ENCODE measurements around the gene MBTD1.
"Not testable (repeated sequence)": the region's sequence is repeated elsewhere in the genome, so short reads cannot be mapped to it uniquely, and the experiment has no call there.

The MBTD1 gene

GRCh38 chr17:51189162-51189561 is 70.7 kb downstream of the MBTD1 start:
- H3K9me3 Mint-ChIP-seq: no peaks in the 10 kb centered on the region
- no peak for DNase-seq
- peaks cover 2% of the 10 kb centered on the region for H3K4me1 Mint-ChIP-seq (ENCODE audit: low read depth)
- peak overlapping the region; percentile 76 for H3K27ac Mint-ChIP-seq
- H3K4me3 Mint-ChIP-seq: no peak overlapping the region
- H3K36me3 Mint-ChIP-seq (ENCODE audit: low read depth): peaks cover 83% of the 10 kb centered on the region
- H3K27me3 Mint-ChIP-seq: no peaks in the 10 kb centered on the region

- H3K4me1 Mint-ChIP-seq (ENCODE audit: low read depth): peaks cover 2% of the 10 kb centered on the region
- H3K27me3 Mint-ChIP-seq: no peaks in the 10 kb centered on the region
- H3K9me3 Mint-ChIP-seq: no peaks in the 10 kb centered on the region
- peaks cover 84% of the 10 kb centered on the region for H3K36me3 Mint-ChIP-seq (ENCODE audit: low read depth)
- H3K27ac Mint-ChIP-seq: peak overlapping the region; percentile 42
- H3K4me3 Mint-ChIP-seq: no peak overlapping the region
- no peak for DNase-seq
These were observed 71.5 kb downstream of the MBTD1 start for GRCh38 chr17:51188271-51188833.

- Mint-ChIP-seq H3K9me3 (no peaks in the 10 kb centered on the region), H3K4me1 (ENCODE audit: low read depth) (peaks cover 2% of the 10 kb centered on the region), H3K4me3 (no peak overlapping the region), H3K36me3 (ENCODE audit: low read depth) (peaks cover 86% of the 10 kb centered on the region), H3K27ac (peak overlapping the region; percentile 20), H3K27me3 (no peaks in the 10 kb centered on the region)
- no peak for DNase-seq
These were observed 74.0 kb downstream of the MBTD1 start for GRCh38 chr17:51185763-51186332.

GRCh38 chr17:51184124-51184523 is 75.7 kb downstream of the MBTD1 start:
- no peak overlapping the region for H3K4me3 Mint-ChIP-seq
- no peaks in the 10 kb centered on the region for H3K4me1 Mint-ChIP-seq (ENCODE audit: low read depth)
- DNase-seq: no peak
- no peaks in the 10 kb centered on the region for H3K27me3 Mint-ChIP-seq
- no peaks in the 10 kb centered on the region for H3K9me3 Mint-ChIP-seq
- H3K36me3 Mint-ChIP-seq (ENCODE audit: low read depth): peaks cover 80% of the 10 kb centered on the region
- H3K27ac Mint-ChIP-seq: peak overlapping the region; percentile 50

GRCh38 chr17:51180486-51180885 is 79.4 kb downstream of the MBTD1 start:
- Mint-ChIP-seq H3K27ac (peak overlapping the region; percentile 20), H3K4me1 (ENCODE audit: low read depth) (no peaks in the 10 kb centered on the region), H3K36me3 (ENCODE audit: low read depth) (peaks cover 80% of the 10 kb centered on the region), H3K4me3 (no peak overlapping the region), H3K9me3 (no peaks in the 10 kb centered on the region), H3K27me3 (no peaks in the 10 kb centered on the region)
- no peak for DNase-seq

- H3K4me3 Mint-ChIP-seq, H3K27ac Mint-ChIP-seq, H3K9me3 Mint-ChIP-seq, H3K27me3 Mint-ChIP-seq, DNase-seq: not testable (repeated sequence)
- H3K36me3 Mint-ChIP-seq (ENCODE audit: low read depth): peaks cover 90% of the 10 kb centered on the region
- H3K4me1 Mint-ChIP-seq (ENCODE audit: low read depth): peaks cover 27% of the 10 kb centered on the region
These were observed 87.8 kb downstream of the MBTD1 start for GRCh38 chr17:51172030-51172429.

GRCh38 chr17:51170736-51171135 is 89.1 kb downstream of the MBTD1 start:
- Mint-ChIP-seq H3K4me1 (ENCODE audit: low read depth) (peaks cover 30% of the 10 kb centered on the region), H3K9me3 (no peaks in the 10 kb centered on the region), H3K4me3 (no peak overlapping the region), H3K36me3 (ENCODE audit: low read depth) (peaks cover 89% of the 10 kb centered on the region), H3K27me3 (no peaks in the 10 kb centered on the region), H3K27ac (no peak overlapping the region)
- no peak for DNase-seq

GRCh38 chr17:51169340-51169739 is 90.5 kb downstream of the MBTD1 start:
- Mint-ChIP-seq H3K27me3 (no peaks in the 10 kb centered on the region), H3K4me1 (ENCODE audit: low read depth) (peaks cover 41% of the 10 kb centered on the region), H3K4me3 (peak overlapping the region; percentile 90), H3K36me3 (ENCODE audit: low read depth) (peaks cover 90% of the 10 kb centered on the region), H3K9me3 (no peaks in the 10 kb centered on the region), H3K27ac (peak overlapping the region; percentile 96)
- no peak for DNase-seq

- Mint-ChIP-seq H3K4me3 (peak overlapping the region; percentile 90), H3K27me3 (no peaks in the 10 kb centered on the region), H3K27ac (peak overlapping the region; percentile 96), H3K9me3 (no peaks in the 10 kb centered on the region), H3K36me3 (ENCODE audit: low read depth) (peaks cover 89% of the 10 kb centered on the region), H3K4me1 (ENCODE audit: low read depth) (peaks cover 43% of the 10 kb centered on the region)
- DNase-seq: peak; percentile 87
These were observed 92.6 kb downstream of the MBTD1 start for GRCh38 chr17:51166987-51167931.

GRCh38 chr17:51166198-51166986 is 93.5 kb downstream of the MBTD1 start, which contains the start of gene NME2:
TSS of gene NME2 (plus strand) at chr17:51166411. CDS start at chr17:51166831, 420 bp downstream.
- H3K36me3 Mint-ChIP-seq (ENCODE audit: low read depth): peaks cover 89% of the 10 kb centered on the region
- peaks cover 43% of the 10 kb centered on the region for H3K4me1 Mint-ChIP-seq (ENCODE audit: low read depth)
- no peaks in the 10 kb centered on the region for H3K9me3 Mint-ChIP-seq
- DNase-seq: peak; percentile 90
- H3K4me3 Mint-ChIP-seq: peak within 1 kb of the TSS; percentile 90
- H3K27me3 Mint-ChIP-seq: no peaks in the 10 kb centered on the region
- peak within 1 kb of the TSS; percentile 96 for H3K27ac Mint-ChIP-seq

- Mint-ChIP-seq H3K27ac (peak overlapping the region; percentile 96), H3K9me3 (no peaks in the 10 kb centered on the region), H3K4me1 (ENCODE audit: low read depth) (peaks cover 39% of the 10 kb centered on the region), H3K36me3 (ENCODE audit: low read depth) (peaks cover 89% of the 10 kb centered on the region), H3K4me3 (peak overlapping the region; percentile 90), H3K27me3 (no peaks in the 10 kb centered on the region)
- DNase-seq: no peak
These were observed 94.1 kb downstream of the MBTD1 start for GRCh38 chr17:51165680-51166197.

GRCh38 chr17:51164911-51165679 is 94.8 kb downstream of the MBTD1 start:
- Mint-ChIP-seq H3K27ac (peak overlapping the region; percentile 96), H3K27me3 (no peaks in the 10 kb centered on the region), H3K9me3 (no peaks in the 10 kb centered on the region), H3K36me3 (ENCODE audit: low read depth) (peaks cover 89% of the 10 kb centered on the region), H3K4me1 (ENCODE audit: low read depth) (peaks cover 41% of the 10 kb centered on the region), H3K4me3 (peak overlapping the region; percentile 90)
- no peak for DNase-seq

GRCh38 chr17:51161541-51161940 is 98.3 kb downstream of the MBTD1 start:
- Mint-ChIP-seq H3K9me3 (no peaks in the 10 kb centered on the region), H3K27ac (peak overlapping the region; percentile 37), H3K4me3 (no peak overlapping the region), H3K36me3 (ENCODE audit: low read depth) (peaks cover 62% of the 10 kb centered on the region), H3K27me3 (no peaks in the 10 kb centered on the region), H3K4me1 (ENCODE audit: low read depth) (peaks cover 40% of the 10 kb centered on the region)
- DNase-seq: no peak

All from activated T-cell treated with anti-CD3 and anti-CD28 coated beads, Interleukin-2, amount 50 U/mL, for 24 hours (primary cell).